LoVo (cell line): Measurements from ENCODE around the gene ZFP69.
A peak's percentile ranks its signal among the peaks of the same experiment; 100 is the strongest.

Experiments used
- DNase-seq: peaks from one replicate; pipeline ENCODE4 v3.0.0-alpha.2; 2016; ENCODE audit warnings: low spot score

The ZFP69 gene

DNA sequence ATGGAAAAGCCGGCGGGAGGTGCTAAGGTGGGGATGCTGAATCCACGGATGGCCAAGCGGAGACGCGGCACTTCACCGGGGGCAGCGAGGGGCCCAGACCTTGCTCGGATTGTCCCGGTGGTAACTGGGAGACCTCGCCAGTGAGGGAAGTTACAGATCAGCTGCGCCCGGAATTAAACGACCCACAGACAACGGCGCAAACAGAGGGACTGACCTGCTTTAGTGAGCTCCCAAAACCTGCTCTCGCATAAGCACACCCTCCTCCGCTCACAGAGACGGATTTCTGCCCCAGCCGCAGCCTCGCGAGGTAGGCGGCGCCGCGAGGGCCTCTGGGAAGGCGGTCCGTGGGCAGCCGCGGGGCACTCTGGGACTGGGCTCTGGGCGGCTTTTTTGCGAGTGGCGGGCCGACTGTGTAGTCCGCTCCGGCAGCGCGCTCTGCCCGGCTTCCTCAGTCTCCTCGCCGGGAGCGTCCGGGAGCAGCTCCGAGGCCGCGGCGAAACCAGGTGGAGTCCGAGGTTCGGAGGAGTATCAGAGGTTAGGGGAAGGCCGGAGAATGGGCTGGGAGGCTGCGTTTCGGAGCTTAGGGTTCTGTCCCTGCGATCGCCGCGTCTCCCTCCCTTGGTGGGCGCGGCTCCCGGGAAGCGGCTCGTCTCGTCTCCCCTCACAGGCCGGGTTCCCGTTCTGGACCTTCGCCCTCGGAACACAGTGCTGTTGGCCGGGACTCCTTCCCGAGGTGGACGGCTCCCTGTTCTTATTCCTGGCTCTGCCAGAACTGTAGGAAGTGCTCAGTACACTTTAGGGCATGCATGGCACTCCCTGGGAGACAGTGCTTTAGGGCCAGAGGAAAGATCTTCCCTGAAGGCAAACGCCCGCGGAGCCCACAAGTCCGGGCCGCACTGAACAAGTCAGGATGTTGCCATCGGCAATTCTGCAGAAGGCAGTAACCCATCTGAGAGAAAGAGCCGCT, 31.6 kb downstream of the ZFP69 start, which contains the start of gene EXO5:
Gene EXO5, plus strand, starts transcription at position 393 of the 967 bp plus-strand sequence. CDS start 5,778 bp downstream, outside the sequence.
- peak; percentile 79 for DNase-seq

DNA sequence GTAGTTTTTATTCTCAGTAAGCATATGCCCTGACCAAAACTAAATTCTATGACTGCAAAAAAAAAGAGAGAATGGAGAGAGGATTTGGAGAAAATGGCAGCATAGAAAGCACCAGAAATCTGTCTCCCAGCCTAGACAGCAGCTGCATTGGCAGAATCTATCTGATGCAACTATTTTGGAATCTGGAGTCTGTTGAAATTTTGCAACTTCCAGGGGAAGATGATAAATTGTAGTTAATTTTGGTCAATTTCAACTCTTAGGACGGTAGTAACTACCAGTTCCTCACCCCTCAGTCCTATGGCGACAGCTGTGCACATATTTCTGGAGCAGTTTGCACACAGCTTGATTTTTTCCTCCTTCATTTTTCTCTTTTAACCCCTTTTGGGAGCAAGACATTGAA, 42.4 kb downstream of the ZFP69 start:
- DNase-seq: no peak

DNA sequence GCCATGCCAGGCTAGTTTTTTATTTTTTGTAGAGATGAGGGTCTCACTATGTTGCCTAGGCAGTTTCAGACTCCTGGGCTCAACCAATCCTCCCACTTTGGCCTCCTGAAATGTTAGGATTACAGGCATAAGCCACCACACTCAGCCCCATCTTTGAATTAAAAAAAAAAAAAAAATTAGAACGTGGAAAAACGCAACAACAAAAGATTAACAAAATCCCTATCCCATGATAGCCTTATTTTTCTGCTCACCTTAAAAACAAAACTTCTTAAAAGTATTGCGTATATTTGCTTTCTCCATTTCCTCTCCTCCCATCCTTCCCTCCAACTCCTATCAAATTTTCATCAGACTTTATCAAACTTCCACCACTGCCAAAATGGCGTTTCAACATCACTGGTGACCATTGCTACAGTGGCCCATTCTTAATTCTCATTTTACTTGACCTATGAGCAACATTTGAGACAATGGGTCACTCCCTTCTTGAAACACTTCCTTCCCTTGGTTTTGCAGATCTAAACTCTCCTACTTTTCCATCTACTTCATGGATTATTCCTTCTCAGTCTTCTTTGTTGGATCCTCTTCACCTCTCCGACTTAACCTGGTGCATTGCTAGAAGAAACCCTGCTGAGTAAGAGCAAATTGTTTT, 53.8 kb downstream of the ZFP69 start:
- DNase-seq: peak; percentile 2

DNA sequence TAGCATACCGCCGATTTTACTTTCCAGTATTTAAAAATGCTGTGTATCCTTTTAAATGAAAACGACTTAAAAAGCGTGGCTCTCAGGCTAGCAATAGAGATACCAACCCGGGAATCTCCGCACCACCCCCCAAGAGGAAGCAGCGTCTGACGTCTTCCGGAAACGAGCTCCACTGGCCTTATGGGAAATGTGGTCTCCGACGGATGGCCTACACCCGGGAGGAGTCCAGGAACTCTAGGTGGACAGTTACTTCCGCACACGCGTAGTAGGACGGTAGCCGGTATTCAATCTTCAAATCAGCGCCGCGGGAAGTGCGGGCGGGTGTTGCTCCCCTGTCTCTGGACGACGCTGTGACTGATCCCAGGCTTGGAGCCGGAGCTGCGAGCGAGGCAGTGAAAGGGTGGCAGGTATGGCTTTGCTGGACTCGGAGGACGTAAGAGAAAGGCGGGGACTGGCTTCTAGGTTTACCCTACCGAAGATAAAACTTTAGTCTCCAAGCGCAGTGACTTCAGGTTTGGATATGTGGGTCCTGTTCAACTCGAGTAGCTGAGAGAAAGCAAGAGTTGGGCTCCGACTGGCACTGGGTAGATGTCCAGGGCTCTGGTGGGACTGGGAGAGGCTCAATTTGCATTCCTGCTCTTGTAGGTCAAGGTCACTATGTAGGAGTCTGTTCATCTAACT, 54.4 kb downstream of the ZFP69 start, which contains the start of gene ZNF684:
Gene ZNF684, plus strand, starts transcription at position 257 of the 681 bp plus-strand sequence. CDS start 1,530 bp downstream, outside the sequence.
- DNase-seq: peak; percentile 93

DNA sequence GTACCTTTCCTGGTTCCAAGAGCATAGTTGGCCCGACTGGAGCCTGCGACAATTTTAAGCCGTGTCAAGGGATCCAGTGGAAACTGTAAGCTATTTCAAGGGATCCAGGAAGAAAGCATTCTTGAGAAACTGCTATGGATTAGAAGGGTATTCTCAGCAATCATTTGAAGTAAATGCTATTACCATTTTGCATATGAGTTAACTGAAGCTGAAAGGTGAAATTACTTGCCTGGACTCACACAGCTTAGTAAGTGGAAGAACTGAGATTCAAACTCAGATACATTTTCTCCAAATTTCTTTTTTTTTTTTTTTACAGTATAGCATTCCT, 54.9 kb downstream of the ZFP69 start:
- DNase-seq: no peak

DNA sequence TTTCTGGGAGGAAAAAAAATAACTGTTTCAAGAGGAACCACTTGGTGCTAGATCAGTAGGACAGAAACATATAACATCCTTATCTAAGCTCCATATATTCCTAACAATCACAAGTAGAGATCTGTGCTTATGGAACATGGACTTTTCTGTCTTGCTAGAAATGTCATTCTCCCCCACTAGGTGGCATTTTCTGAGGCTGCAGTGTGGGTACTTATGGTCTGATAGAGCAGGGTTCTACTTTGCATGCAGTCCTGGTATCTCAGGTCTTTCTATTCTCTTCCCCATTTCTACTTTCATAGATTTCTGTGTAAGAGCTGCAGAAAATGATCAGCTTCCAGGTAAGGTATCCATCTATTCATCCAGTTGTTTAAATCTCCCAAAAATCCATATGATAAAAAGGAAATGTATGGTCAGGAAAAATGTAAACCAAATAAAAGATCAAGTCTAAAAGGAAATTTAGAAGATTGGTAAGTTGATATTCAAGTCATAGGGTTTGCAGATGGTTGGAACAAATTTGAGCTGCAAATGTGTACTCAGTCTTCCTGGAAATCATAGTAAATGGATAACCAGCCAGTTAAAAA, 55.8 kb downstream of the ZFP69 start:
- DNase-seq: peak; percentile 61

DNA sequence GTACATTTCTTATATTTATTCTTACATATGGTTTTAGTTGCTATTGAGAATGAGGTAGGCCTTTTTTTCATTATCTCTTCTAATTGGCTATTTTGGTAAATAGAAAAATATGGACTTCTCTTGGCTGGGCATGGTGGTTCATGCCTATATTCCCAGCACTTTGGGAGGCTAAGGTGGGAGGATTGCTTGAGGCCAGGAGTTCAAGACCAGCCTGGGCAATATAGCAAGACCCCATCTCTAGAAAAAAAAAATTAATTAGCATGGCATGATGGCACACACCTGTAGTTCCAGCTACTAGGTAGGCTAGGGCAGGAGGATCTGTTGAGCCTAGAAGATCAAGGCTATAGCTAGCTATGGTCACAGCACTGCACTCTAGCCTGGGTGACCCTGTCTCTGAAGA, 57.5 kb downstream of the ZFP69 start:
- DNase-seq: no peak

DNA sequence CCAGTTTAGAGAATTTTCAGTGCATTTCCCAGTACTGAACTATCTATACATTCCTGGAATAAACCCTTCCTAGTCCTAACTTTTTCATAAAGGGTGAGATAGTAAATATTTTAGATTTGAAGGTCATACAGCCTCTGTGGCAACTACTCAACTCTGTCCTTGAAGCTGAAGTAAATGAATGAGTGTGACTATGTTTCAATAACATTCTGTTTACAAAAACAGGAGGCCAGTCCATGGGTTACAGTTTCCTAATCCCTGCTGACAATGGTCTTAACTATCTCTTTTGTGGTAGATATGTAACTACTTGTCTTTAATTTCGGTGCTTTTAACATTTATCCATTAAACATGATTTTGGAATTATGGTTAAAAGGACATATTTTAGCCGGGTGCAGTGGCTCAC, 58.6 kb downstream of the ZFP69 start:
- DNase-seq: no peak

DNA sequence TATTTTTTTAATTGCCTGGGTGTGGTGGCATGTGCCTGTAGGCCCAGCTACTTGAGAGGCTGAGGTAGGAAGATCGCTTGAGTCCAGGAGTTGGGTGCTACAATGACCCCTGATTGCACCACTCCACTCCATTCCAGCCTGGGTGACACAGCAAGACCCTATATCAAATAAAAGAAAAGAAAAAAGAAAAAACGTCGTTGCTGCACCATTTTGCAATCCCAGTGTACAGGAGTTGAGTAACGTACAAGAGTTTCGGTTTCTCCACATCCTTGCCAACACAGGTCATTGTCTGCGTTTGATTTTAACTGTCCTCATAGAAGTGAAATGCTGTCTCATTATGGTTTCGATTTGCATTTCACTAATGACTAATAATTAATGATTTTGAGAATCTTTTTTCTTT, 62.2 kb downstream of the ZFP69 start:
- no peak for DNase-seq
